GM19099 (cell line): Measurements from ENCODE around the gene NRXN3.

Experiments used
- POLR2A ChIP-seq: IDR thresholded peaks from 3 replicates; pipeline ENCODE4 v1.6.1; 2011; ENCODE audit warnings: low read depth; ENCODE audit not compliant: insufficient read length; ENCODE audit errors: extremely low read depth

Gene NRXN3

GRCh38 chr14:79248126-79248525, 1078.0 kb downstream of the NRXN3 start:
- no peak for TF ChIP-seq POLR2A

GRCh38 chr14:79248771-79249170, 1078.6 kb downstream of the NRXN3 start:
- no peak for TF ChIP-seq POLR2A

- TF ChIP-seq POLR2A = no peak
These were observed 1081.1 kb downstream of the NRXN3 start for GRCh38 chr14:79251278-79251677.

GRCh38 chr14:79253576-79253975, 1083.4 kb downstream of the NRXN3 start:
- no peak for TF ChIP-seq POLR2A

GRCh38 chr14:79254069-79254775, 1084.0 kb downstream of the NRXN3 start:
- no peak for TF ChIP-seq POLR2A

GRCh38 chr14:79256380-79256779, 1086.2 kb downstream of the NRXN3 start:
- no peak for TF ChIP-seq POLR2A

GRCh38 chr14:79260406-79260805, 1090.2 kb downstream of the NRXN3 start:
- no peak for TF ChIP-seq POLR2A

- no peak for TF ChIP-seq POLR2A
These were observed 1095.3 kb downstream of the NRXN3 start for GRCh38 chr14:79265366-79265946.

- TF ChIP-seq POLR2A = no peak
These were observed 1100.2 kb downstream of the NRXN3 start for GRCh38 chr14:79270361-79270760.

GRCh38 chr14:79271122-79271521, 1100.9 kb downstream of the NRXN3 start:
- no peak for TF ChIP-seq POLR2A

GRCh38 chr14:79274641-79275291, 1104.6 kb downstream of the NRXN3 start:
- no peak for TF ChIP-seq POLR2A

GRCh38 chr14:79275292-79275655, 1105.1 kb downstream of the NRXN3 start:
- no peak for TF ChIP-seq POLR2A

GRCh38 chr14:79278286-79278797, 1108.2 kb downstream of the NRXN3 start:
- no peak for TF ChIP-seq POLR2A

- TF ChIP-seq POLR2A = no peak
These were observed 1108.8 kb downstream of the NRXN3 start for GRCh38 chr14:79278798-79279644.

GRCh38 chr14:79279645-79280597, 1109.7 kb downstream of the NRXN3 start:
- no peak for TF ChIP-seq POLR2A
